CD1c-positive myeloid dendritic cell (primary cell): ENCODE results near the gene CD63.
A peak's percentile ranks its signal among the peaks of the same experiment; 100 is the strongest.
"Not testable (repeated sequence)": the region's sequence is repeated elsewhere in the genome, so short reads cannot be mapped to it uniquely, and the experiment has no call there.

Experiments used
- DNase-seq: peaks from one replicate; pipeline ENCODE4 v3.0.0-alpha.2; 2016; ENCODE audit errors: extremely low spot score

Gene CD63, protein sequence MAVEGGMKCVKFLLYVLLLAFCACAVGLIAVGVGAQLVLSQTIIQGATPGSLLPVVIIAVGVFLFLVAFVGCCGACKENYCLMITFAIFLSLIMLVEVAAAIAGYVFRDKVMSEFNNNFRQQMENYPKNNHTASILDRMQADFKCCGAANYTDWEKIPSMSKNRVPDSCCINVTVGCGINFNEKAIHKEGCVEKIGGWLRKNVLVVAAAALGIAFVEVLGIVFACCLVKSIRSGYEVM

DNA sequence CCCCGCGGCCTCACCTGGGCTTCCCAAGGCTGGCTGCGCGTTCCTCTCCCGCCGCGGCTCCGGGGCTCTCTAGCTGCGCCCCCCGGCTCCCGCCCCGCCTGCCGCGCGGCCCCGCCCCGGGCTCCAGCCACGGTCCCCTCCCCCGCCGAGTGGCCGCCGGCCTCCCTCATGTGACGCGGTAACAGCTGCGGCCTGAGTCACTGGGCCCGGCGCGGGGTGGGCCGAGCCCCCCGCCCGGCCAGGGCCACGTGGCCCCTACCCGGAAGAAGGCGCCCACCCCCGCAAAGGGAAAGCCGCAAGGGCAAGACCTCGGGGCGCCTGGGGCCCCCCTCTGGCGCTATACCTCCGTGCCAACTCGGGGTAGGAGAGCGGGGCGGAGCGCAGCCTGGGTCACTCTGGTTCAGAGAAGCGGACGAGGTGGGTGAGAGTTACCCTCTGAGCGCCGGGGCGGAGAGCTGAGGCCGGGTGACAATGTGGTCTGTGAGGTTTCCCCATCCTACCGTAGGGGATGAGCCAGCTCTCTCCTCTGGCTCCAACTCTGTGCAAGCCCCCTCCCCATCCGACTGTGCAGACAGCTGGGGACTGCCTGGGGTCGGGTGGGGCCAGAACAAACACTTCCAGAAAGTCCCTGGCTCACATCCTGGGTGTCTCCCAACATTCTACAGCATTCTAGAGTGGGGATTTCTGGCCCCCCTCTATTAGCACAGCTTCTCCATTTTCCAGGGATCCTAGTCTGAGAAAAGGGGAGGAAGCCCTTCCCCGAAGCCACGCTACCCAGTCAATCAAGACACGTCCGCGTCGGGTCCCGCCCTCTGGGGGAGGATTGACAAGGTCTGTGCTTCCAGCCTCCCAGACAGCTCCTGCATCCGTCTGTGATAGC lies at the start of gene CD63:
Gene CD63, minus strand, starts transcription at position 71 of the 880 bp plus-strand sequence. CDS start 668 bp downstream, outside the sequence.
- peak; percentile 95 for DNase-seq

DNA sequence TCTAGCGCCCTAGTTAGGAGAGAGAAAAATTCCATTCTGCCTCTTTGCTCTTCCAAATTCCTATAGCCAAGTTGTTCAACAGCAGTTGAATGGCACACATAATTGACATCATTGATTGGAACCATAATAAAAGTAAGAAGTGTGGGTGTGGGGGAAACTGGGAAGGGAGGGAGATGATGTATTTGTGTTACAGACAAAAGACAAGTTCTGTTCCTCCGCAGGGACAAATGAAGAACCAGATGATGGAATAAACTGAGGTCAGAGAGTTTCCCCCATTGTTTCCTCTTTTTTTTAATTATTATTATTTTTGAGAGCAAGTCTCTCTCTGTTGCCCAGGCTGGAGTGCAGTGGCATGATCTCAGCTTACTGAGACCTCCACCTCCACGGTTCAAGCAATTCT lies 49.0 kb upstream of the CD63 start:
- DNase-seq = peak; percentile 4

DNA sequence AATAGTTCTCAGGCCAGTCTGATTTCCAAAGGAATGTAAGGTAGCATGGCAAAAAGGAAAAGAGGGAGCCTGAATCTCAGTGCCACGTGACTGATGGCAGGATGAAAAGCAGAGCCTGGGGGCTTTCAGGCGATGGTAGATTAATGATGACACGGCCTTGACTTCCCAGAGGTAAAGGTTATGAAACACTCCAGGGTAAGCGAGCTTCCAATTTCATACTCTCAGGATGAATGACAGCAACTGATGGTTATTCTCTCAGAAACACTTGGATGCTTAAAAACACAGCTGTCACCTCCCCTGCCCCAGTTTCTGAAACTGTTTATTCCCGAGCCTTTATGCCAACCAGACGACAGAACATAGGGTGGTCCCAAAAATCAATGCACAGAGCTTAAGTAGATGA lies 42.9 kb upstream of the CD63 start:
- no peak for DNase-seq

DNA sequence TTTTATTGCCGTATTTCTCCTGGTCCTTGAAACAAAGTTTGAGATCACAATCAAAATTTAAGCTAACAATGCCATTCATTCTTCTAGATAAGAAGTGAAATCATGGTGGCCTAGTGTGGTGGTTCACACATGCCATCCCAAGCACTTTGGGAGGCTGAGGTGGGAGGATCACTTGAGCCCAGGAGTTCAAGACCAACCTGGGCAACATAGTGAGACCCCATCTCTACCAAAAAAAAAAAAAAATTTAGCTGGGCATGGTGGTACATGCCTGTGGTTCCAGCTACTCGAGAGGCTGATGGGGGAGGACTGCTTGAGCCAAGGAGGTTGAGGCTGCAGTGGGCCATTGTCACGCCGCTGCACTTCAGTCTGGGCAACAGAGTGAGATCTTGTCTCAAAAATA lies 38.3 kb upstream of the CD63 start:
- no peak for DNase-seq

DNA sequence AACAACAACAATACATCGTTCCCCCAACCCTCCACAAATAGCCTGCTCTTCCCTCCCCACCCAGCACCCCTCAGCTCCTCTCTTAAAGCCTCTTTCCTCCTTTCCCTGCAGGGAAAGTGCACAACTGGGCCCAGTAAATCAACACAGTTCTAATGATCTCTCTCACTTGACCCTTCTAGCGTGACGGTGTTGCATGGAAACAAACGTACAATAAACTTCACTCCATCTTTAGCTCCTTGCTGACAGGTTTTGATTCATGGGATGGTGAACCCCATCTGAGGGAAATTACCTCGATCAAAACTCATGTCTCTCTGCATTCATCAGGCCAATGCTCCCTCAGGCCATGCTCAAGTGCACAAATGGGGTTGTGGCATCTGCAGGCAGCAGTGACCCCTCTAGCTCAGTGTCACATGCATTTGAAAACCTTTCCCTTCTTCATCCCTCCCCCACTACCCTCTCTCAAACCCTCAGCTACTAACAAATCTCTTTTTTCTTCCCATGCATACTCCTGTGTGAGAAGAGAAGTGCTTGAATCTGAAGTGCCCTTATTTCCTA lies 37.0 kb upstream of the CD63 start:
- DNase-seq = no peak

DNA sequence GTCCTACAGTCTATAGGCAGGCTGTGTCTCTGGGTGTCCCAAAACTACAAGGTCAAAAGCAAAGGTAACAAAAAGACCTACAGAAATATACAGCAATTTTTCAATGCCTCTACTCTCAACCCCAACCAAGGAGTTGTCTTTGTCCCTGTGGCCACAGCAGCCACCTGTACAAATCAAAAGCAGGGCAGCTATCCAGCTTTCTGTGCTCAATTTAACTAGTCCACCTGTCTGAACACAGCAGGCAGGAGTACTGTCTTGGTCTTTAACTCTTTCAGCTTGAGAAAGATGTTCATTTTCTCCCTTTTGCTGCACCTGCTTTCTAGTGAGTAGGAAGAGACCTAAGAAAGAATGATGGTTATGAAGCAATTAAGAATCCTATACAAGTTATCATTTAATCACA lies 33.8 kb upstream of the CD63 start:
- DNase-seq = no peak

DNA sequence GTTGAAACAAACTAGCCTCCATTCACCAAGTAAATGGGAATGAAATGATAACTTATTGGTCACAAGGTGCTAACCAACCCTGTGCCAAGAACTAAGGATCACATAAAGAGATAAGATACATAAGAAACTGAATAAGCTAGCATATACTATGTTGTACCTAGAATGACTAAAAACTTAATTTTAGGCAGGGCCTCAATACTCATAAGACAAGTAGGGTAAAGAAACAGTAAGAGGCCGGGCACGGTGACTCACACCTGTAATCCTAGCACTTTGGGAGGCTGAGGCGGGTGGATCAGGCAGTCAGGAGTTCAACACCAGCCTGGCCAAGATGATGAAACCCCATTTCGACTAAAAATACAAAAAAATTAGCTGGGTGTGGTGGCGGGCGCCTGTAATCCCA lies 31.9 kb upstream of the CD63 start:
- no peak for DNase-seq

DNA sequence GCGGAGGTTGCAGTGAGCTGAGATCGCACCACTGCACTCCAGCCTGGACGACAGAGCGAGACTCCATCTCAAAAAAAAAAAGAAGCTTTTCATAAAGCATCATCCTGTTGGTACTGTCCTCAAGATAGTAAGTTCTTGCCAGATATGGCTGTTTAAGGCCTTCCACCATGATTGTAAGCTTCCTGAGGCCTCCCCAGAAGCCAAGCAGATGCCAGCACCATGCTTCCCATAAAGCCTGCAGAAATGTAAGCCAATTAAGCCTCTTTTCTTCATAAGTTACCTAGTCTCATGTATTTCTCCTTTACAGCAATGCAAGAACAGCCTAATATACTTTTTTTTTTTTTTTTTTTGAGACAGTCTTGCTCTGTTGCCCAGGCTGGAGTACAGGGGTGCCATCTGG lies 29.8 kb upstream of the CD63 start:
- not testable (repeated sequence) for DNase-seq

DNA sequence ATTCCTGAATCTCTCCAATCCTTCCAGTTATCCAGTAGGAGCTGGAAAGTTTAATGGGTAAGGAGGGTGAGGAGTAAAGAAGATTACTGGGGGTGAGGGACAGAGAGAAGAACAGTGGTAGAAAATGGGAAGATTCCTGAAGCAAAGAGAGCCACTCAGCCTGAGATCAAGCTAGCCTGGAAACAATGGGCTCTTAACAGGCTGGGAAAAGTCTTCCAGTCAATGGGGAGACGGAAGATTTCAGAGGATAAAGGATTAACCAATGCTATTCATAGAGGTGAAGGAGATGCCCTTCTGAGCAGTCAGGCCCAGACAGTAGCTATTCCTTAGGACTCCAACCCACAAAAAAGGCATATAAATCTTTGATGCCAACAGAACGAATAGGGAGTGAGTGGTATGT lies 28.9 kb upstream of the CD63 start:
- no peak for DNase-seq

DNA sequence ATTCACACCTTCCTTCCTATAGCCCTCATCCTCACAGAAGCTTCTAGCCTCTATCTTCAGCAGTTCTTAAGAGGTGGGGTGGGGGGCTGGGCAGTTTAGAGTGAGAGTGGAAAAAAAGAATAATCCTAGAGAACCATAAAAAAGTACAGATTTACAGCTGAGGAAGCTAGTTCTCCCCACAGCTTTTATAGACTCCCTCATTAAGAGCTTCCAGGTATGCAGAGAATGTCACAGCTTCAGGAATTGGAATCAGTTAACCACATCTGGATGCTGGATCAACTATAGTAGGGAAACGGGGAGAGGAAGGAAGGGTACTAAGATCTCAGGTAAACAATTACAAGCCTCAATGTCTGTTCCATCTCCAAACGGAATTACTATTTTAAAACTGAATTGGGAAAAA lies 26.4 kb upstream of the CD63 start:
- DNase-seq = no peak

DNA sequence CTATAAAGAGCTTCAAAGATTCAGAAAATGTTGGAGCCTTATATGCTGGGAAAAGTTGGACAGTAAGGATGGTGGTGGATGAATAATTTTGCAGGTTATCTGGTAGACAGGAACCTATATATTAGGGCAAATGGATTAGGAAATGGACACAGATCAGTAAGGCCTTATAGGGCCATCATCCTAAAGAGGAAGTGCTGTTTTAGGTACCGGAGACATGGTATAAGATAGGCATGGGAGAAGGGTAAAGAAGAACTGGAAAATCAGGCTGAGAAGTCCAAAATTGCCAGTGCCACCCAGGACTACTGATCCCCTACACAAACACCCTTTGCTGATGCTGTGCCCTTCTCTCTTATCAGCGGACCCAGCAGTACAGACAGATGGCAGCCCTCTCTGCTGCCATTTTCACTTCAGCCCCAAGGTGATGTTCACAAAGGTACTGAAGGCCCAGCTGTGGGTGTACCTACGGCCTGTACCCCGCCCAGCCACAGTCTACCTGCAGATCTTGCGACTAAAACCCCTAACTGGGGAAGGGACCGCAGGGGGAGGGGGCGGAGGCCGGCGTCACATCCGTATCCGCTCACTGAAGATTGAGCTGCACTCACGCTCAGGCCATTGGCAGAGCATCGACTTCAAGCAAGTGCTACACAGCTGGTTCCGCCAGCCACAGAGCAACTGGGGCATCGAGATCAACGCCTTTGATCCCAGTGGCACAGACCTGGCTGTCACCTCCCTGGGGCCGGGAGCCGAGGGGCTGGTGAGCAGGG lies 19.6 kb upstream of the CD63 start:
- DNase-seq = no peak

DNA sequence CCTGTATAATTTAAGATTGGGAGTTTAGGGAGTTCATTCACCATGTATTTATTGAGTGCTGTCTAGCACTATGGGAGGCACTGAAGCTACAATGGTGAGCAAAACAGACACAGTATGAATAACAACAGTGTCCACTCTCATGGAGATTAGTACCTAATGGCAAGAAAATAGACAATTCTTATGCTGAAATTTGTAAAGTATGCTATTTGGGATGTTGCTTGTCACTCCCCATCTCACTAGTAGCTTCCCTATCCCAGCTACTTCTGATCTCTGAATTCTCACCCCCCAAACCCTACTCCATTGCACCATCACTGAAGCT lies 18.1 kb upstream of the CD63 start:
- no peak for DNase-seq

DNA sequence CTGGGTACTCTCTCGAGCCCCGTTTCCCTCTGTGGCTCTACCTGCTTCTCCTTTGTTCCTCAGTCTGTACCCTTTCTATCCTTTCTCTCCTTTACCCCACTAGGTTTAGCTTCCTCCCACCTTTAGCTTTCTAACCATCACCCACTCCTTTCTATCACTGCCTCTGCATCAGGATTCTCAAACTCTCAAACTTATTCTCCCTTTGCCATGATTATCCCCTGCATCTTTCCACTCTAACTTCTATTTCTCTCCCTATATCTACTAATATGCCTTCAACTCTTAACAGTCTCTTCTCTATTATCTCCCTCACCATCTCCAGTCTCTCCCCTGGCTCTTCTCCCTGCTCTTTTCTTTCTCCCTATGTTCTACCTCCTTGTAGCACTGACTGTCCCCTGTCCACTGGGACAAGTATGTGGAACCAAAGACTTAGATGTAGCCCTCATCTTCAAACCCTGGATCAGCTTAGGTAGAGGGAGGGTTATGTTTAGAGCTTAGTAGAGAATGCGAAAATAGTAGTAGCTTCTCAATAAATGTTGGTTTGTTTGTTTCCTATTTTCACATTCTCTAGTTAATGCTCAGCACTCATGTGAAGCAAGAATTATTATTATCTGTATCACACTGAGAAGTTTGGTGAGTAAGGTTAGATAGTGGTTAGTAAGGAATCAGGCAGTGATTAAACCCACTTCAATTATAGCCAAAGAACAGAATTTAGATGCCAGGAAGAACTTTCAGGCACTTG lies 17.5 kb upstream of the CD63 start:
- no peak for DNase-seq

DNA sequence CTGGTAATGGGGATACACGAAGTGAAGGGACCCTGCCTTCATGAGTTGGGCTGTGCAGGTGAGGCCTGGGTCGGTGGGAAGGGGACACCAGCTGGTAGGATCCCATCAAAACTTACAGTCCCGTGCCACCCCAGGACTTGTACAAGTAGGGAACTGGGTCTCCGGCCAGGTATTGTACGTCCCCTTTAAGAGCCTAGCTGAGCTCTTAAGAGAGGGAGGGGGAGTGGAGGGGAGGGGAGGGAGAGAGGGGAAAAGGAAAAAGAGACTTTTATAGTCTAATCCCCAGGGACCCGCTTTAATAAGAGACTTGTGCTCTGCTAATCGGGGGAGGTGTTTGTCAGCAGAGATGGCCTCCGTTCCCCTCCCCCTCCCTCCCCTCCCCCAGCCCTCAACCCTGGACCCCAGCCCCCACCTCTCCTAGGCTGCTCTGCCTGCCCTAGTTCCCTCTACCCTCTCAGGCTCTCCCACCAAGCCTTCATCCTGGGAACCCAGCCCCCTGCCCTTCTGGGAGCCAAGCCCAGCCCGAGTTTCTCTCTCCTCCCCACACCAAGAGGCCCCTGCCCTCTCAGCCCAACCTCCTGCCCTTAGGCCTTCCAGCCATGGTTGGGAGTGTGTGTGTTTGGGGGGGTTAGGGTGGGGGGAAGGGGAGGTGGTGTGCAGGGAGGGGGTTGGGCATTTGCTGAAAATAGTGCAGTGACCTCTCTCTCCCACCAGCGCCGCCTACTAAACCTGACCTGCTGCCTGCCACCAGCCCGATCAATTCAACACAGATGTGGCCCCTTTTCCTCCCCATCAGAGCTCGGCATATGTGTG lies 16.8 kb upstream of the CD63 start:
- no peak for DNase-seq

DNA sequence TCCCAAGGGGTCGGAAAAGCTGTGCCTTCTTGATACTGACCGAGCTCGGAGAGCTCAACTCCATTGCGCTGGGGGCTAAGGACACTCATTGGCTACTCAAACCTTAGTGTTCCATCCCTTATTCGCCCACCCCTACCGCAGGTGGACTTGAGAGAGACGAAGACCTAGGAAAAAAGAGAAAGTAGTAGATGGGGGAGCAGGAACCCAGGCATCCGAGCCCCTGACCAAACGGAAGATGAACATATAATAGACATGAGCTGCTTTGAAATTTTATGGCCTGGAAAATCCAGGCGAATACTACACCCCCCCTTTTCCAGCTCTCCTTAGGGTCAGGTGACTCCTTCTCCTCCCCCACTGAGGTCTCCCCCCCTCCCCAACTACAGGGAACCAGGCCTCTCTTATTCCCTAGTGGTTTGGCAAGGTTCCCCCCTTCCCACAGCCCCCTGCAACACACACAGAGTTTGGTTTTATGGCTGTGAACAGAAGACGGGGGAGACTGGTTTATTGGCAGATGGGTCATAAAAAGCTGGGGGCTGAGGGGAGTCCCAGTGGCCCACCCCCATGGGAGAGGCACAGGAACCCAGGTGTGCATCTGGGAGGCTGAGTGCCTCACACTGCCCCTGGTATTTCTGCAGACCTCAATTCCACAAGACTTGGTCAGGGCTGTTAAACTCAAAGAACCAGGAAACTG lies 15.7 kb upstream of the CD63 start:
- DNase-seq = no peak

DNA sequence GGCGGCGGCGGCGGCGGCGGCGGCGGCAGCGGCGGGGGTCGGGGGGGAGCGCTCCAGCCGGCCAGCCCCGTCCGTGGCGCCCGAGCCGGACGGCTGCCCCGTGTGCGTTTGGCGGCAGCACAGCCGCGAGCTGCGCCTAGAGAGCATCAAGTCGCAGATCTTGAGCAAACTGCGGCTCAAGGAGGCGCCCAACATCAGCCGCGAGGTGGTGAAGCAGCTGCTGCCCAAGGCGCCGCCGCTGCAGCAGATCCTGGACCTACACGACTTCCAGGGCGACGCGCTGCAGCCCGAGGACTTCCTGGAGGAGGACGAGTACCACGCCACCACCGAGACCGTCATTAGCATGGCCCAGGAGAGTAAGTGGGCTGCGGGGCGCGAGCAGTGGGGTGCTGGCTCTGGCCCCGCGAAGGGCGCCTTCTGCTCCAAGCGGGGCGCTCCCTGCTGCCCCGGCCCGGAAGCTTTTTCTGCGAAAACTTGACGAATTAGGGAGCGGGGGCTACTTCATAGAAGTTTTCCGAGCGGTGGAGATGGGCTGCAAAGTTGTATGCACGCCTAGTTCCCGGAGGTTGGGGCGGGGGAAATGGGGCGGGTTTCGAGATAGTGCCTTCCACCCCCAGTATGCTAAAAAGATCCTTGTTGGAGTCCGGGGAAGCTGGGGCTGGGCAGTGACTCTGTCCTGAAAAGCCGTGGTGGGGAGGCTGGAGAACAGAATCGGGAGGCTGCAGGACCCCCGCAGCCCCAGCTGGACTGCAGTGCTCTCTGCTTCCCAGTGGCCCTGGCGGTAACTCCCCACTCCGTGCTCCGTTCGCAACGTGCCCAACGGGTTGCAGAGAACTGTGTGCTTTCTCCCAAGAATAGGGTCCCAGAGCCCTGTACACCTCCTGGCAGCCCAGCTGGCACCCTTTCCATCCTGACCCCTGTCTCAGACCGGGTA lies 14.9 kb upstream of the CD63 start:
- DNase-seq = peak; percentile 61

DNA sequence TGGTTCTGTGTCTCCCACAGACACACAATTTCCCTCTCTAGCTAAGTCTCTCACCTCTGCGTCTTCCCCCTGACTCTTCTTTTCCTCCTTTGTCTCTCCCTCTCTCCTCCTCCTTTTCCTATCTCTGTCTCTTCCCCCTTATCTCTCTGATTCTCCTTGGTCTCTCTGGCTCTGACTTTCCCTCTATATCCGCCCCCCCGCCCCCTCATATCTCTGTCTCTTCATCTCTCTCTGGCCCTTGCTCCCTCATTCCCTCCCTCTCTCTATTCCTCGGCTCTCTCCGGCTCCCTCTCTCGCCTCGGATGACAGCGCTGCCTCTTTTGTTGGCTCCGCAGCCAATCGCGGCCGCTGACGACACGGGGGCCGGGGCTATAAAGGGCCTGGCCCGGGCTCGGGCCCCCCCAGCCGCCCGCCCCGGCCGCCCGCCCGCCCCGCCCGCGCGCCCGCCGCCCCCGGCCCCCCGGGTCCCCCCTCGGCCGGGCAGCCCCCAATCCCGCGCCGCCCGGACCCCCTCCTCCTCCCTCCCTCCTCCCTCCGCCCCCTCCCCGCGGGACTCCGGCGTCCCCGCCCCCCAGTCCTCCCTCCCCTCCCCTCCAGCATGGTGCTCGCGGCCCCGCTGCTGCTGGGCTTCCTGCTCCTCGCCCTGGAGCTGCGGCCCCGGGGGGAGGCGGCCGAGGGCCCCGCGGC lies 14.1 kb upstream of the CD63 start, which contains the start of gene GDF11:
Gene GDF11, plus strand, starts transcription at position 404 of the 687 bp plus-strand sequence. Its CDS starts 195 bp downstream, at position 599.
- peak; percentile 40 for DNase-seq

DNA sequence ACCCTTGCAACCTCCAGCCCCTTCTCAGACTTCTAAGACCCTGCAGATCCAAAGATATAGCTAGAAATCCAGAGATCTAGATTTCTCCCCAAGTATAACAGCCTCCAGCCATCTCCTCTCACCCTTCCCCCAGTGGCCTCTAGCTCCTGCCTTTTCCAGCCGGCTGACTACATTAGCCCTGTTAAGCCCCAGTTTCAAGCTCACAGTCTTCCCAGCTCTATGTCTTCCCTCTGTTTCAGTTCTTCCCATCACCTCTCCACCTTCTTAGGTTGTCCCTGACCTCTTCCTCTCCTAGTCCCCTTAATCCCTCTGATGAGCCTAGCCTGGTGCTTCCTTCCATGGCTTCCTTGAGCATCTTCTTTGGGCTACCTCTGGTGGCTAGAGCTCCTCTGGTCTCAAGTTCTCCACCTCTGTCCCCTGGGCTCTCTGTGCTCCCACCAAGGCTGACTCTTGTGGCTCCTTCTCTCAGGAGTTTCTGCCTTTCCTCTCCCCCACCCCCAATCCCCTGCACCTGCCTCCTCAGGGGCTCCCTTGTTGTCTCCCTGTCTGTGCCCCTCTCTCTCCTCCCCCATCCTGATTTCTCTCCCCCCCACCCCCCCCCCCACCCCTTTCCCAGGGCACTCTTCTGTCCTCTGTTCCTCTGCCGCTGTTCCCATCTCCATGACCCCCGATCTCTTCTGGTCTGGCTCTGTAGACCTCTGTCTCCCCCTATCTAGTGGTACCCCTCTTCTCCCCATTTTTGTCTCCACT lies 13.3 kb upstream of the CD63 start:
- no peak for DNase-seq
